Activated CD8-positive, alpha-beta memory T cell treated with anti-CD3 and anti-CD28 coated beads, Interleukin-2, amount 50 U/mL, for 24 hours (primary cell): ENCODE measurements around the gene PAN3.

Experiments
- DNase-seq: peaks from one replicate; pipeline ENCODE4 v3.0.0-alpha.2; 2020; ENCODE audit errors: extremely low read depth

The PAN3 gene

GRCh38 chr13:28299916-28300315, 161.6 kb downstream of the PAN3 start:
- no peak for DNase-seq

- DNase-seq: no peak
These were observed 163.5 kb downstream of the PAN3 start for GRCh38 chr13:28301839-28302238.

GRCh38 chr13:28306325-28306724, 168.0 kb downstream of the PAN3 start:
- DNase-seq: no peak

- no peak for DNase-seq
These were observed 175.2 kb downstream of the PAN3 start for GRCh38 chr13:28313579-28313978.

- no peak for DNase-seq
These were observed 176.5 kb downstream of the PAN3 start for GRCh38 chr13:28314879-28315278.

- DNase-seq: no peak
These were observed 177.8 kb downstream of the PAN3 start for GRCh38 chr13:28316129-28316528.

GRCh38 chr13:28316836-28317235, 178.5 kb downstream of the PAN3 start:
- no peak for DNase-seq

GRCh38 chr13:28318496-28318895, 180.2 kb downstream of the PAN3 start:
- DNase-seq: no peak

- DNase-seq: no peak
These were observed 181.2 kb downstream of the PAN3 start for GRCh38 chr13:28319528-28319927.

- DNase-seq: no peak
These were observed 181.9 kb downstream of the PAN3 start for GRCh38 chr13:28320209-28320608.

- no peak for DNase-seq
These were observed 182.7 kb downstream of the PAN3 start for GRCh38 chr13:28320884-28321574.

- DNase-seq: no peak
These were observed 183.4 kb downstream of the PAN3 start for GRCh38 chr13:28321756-28322155.

- no peak for DNase-seq
These were observed 184.0 kb downstream of the PAN3 start for GRCh38 chr13:28322256-28322905.

GRCh38 chr13:28324181-28324789, 185.9 kb downstream of the PAN3 start:
- DNase-seq: peak; percentile 12

GRCh38 chr13:28325022-28325421, 186.7 kb downstream of the PAN3 start:
- DNase-seq: no peak

- no peak for DNase-seq
These were observed 187.7 kb downstream of the PAN3 start for GRCh38 chr13:28326056-28326455.

GRCh38 chr13:28327373-28328270, 189.3 kb downstream of the PAN3 start:
- DNase-seq: no peak

- DNase-seq: no peak
These were observed 189.9 kb downstream of the PAN3 start for GRCh38 chr13:28328271-28328607.

- DNase-seq: no peak
These were observed 191.2 kb downstream of the PAN3 start for GRCh38 chr13:28329395-28330158.

- no peak for DNase-seq
These were observed 195.0 kb downstream of the PAN3 start for GRCh38 chr13:28333204-28333881.

GRCh38 chr13:28336193-28336657, 197.9 kb downstream of the PAN3 start:
- no peak for DNase-seq
